GM12878 (cell line): Measurements from ENCODE around the gene FGF23. TPM values are rescaled to one million over a fixed set of nuclear protein-coding genes. Genes with fewer than 3 reads are reported as not detected.

Source experiments
- BCL11A ChIP-seq: IDR thresholded peaks from 2 replicates; pipeline ENCODE4 v1.6.1; 2011; ENCODE audit warnings: low read depth, low read length
- HDAC6 ChIP-seq: fragments of 200-600 bp; sonication (generic); IDR thresholded peaks from one replicate; pipeline ENCODE4 v1.8.0; 2017; ENCODE audit warnings: antibody characterized with exemption; ENCODE audit not compliant: unreplicated experiment
- JUNB ChIP-seq: IDR thresholded peaks from 2 replicates; pipeline ENCODE4 v1.6.1; 2016; ENCODE audit warnings: antibody characterized with exemption, mild to moderate bottlenecking
- NFIC ChIP-seq: IDR thresholded peaks from 2 replicates; pipeline ENCODE4 v1.6.1; 2012; ENCODE audit warnings: low read depth, mild to moderate bottlenecking, inconsistent platforms, low read length, moderate library complexity
- NRF1 ChIP-seq: conservative IDR thresholded peaks from 2 replicates; pipeline ENCODE4 v1.6.1; 2011; ENCODE audit warnings: mild to moderate bottlenecking, low read depth, low read length, improper control_type of control experiment
- PAX8 ChIP-seq: fragments of 450-650 bp; IDR thresholded peaks from 2 replicates; pipeline ENCODE4 v1.6.1; 2017; ENCODE audit warnings: mild to moderate bottlenecking, moderate library complexity
- SIX5 ChIP-seq: IDR thresholded peaks from 2 replicates; pipeline ENCODE4 v1.6.1; 2011; ENCODE audit warnings: mild to moderate bottlenecking, low read depth, low read length, moderate library complexity; ENCODE audit not compliant: severe bottlenecking
- SMAD1 ChIP-seq: fragments of 450-650 bp; IDR thresholded peaks from 2 replicates; pipeline ENCODE4 v1.6.1; 2018; ENCODE audit warnings: mild to moderate bottlenecking, low read depth; ENCODE audit not compliant: partially characterized antibody
- TAF1 ChIP-seq: IDR thresholded peaks from 2 replicates; pipeline ENCODE4 v1.6.1; 2011; ENCODE audit warnings: mild to moderate bottlenecking, low read depth, low read length, borderline replicate concordance
- ZSCAN29 ChIP-seq: fragments of 450-650 bp; IDR thresholded peaks from 2 replicates; pipeline ENCODE4 v1.6.1; 2017; ENCODE audit warnings: mild to moderate bottlenecking, moderate library complexity
- ZZZ3 ChIP-seq: IDR thresholded peaks from 2 replicates; pipeline ENCODE4 v1.6.1; 2011; ENCODE audit warnings: low read depth; ENCODE audit not compliant: control insufficient read depth, insufficient read length
- polyA plus RNA-seq, 11 experiments: library from polyadenylated mRNA; depleted of rRNA in 4 of 11; unstranded in 6 of 11; stranded (reverse) in 5 of 11; fragments of >200 nt; fragmentation: Nextera tagmentation in 4 of 11; fragmentation: Illumina TruSeq in 1 of 11; extraction: Ambion mirVana in 4 of 11; extraction: Trizol in 1 of 11; gene quantifications; 1 replicate in 1 of 11; 2 replicates in 10 of 11; pipeline versions ENCODE4 v1.2.1 to v1.2.3, GENCODE V29; 2011 to 2016; ENCODE audit warnings: inconsistent platforms in 2 of 11, missing spikeins in 2 of 11, low read depth in 1 of 11
- total RNA-seq, 4 experiments: library from RNA; depleted of rRNA in 3 of 4; stranded (reverse); fragments of >200 nt in 3 of 4; fragmentation: Illumina TruSeq in 1 of 4; extraction: Trizol in 1 of 4; gene quantifications; 2 replicates each; pipeline versions ENCODE4 v1.2.1 to v1.2.3, GENCODE V29; 2013 to 2021
- TF ChIP-seq, protein P1 (sequence below): IDR thresholded peaks from 2 replicates; pipeline ENCODE4 v1.6.1; 2012; ENCODE audit warnings: improper control_type of control experiment, low read depth, low read length; ENCODE audit not compliant: insufficient replicate concordance
- TF ChIP-seq, protein P2 (sequence below): fragments of 450-650 bp; IDR thresholded peaks from 2 replicates; pipeline ENCODE4 v1.6.1; 2017; ENCODE audit warnings: mild to moderate bottlenecking, moderate library complexity
- TF ChIP-seq, protein P3 (sequence below): fragments of 450-650 bp; IDR thresholded peaks from 2 replicates; pipeline ENCODE4 v1.6.1; 2014; ENCODE audit warnings: mild to moderate bottlenecking

The FGF23 gene
- total and polyA plus RNA-seq, 10 of the 15 experiments (the other 5 are each of a cell fraction or from before 2014, with no cell fraction given) = not detected

DNA sequence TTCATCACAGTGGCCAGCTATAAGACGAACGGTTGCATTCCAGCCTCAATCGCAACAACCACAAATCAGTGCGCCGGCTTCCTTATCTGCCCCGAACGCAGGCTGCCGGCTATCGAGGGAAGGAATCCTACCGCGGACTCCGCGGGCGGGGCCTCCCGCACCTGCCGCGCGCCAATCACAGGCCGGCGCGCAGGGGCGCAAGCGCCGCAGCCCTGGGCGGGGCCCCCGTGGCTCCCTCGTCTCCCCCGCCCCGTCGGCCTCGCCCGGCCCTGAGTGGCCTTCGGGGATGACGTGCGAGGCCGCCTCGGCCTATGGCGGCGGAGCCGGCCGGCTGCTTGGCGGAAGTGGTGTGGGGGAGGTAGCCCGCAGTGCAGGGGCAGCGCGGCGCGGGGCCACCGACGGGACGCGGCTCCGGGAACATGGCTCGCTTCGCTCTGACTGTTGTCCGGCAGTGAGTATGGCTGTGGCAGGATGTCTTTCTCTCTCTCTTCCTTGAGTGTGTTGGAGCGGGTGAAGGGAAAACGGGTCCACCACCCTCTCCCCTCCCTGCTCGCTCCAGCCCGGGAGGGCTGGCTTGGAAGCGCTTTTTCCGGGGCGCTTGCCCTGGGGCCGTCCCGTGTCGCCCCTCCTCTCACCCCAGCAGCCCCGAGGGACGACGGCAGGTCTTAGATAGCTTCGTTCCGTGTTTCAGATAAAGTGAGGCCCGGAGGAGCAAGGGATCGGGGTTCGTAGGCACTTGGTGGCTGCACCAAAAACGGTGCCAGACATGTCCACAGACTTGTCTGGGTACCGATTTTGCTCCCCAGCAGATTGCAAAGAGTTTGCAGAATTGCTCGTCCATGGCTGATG lies 58.4 kb downstream of the FGF23 start, which contains the start of gene TIGAR (continued):
- TF ChIP-seq, protein P1, sequence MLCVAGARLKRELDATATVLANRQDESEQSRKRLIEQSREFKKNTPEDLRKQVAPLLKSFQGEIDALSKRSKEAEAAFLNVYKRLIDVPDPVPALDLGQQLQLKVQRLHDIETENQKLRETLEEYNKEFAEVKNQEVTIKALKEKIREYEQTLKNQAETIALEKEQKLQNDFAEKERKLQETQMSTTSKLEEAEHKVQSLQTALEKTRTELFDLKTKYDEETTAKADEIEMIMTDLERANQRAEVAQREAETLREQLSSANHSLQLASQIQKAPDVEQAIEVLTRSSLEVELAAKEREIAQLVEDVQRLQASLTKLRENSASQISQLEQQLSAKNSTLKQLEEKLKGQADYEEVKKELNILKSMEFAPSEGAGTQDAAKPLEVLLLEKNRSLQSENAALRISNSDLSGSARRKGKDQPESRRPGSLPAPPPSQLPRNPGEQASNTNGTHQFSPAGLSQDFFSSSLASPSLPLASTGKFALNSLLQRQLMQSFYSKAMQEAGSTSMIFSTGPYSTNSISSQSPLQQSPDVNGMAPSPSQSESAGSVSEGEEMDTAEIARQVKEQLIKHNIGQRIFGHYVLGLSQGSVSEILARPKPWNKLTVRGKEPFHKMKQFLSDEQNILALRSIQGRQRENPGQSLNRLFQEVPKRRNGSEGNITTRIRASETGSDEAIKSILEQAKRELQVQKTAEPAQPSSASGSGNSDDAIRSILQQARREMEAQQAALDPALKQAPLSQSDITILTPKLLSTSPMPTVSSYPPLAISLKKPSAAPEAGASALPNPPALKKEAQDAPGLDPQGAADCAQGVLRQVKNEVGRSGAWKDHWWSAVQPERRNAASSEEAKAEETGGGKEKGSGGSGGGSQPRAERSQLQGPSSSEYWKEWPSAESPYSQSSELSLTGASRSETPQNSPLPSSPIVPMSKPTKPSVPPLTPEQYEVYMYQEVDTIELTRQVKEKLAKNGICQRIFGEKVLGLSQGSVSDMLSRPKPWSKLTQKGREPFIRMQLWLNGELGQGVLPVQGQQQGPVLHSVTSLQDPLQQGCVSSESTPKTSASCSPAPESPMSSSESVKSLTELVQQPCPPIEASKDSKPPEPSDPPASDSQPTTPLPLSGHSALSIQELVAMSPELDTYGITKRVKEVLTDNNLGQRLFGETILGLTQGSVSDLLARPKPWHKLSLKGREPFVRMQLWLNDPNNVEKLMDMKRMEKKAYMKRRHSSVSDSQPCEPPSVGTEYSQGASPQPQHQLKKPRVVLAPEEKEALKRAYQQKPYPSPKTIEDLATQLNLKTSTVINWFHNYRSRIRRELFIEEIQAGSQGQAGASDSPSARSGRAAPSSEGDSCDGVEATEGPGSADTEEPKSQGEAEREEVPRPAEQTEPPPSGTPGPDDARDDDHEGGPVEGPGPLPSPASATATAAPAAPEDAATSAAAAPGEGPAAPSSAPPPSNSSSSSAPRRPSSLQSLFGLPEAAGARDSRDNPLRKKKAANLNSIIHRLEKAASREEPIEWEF = no peak
- TF ChIP-seq BCL11A (no peak), ZZZ3 (no peak), NFIC (no peak), HDAC6 (no peak), SMAD1 (no peak), ZSCAN29 (no peak), TAF1 (peak; percentile 91), JUNB (no peak), NRF1 (peak; percentile 69), SIX5 (no peak), PAX8 (no peak)
- TF ChIP-seq, protein P2, sequence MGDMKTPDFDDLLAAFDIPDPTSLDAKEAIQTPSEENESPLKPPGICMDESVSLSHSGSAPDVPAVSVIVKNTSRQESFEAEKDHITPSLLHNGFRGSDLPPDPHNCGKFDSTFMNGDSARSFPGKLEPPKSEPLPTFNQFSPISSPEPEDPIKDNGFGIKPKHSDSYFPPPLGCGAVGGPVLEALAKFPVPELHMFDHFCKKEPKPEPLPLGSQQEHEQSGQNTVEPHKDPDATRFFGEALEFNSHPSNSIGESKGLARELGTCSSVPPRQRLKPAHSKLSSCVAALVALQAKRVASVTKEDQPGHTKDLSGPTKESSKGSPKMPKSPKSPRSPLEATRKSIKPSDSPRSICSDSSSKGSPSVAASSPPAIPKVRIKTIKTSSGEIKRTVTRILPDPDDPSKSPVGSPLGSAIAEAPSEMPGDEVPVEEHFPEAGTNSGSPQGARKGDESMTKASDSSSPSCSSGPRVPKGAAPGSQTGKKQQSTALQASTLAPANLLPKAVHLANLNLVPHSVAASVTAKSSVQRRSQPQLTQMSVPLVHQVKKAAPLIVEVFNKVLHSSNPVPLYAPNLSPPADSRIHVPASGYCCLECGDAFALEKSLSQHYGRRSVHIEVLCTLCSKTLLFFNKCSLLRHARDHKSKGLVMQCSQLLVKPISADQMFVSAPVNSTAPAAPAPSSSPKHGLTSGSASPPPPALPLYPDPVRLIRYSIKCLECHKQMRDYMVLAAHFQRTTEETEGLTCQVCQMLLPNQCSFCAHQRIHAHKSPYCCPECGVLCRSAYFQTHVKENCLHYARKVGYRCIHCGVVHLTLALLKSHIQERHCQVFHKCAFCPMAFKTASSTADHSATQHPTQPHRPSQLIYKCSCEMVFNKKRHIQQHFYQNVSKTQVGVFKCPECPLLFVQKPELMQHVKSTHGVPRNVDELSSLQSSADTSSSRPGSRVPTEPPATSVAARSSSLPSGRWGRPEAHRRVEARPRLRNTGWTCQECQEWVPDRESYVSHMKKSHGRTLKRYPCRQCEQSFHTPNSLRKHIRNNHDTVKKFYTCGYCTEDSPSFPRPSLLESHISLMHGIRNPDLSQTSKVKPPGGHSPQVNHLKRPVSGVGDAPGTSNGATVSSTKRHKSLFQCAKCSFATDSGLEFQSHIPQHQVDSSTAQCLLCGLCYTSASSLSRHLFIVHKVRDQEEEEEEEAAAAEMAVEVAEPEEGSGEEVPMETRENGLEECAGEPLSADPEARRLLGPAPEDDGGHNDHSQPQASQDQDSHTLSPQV = no peak
- TF ChIP-seq, protein P3, sequence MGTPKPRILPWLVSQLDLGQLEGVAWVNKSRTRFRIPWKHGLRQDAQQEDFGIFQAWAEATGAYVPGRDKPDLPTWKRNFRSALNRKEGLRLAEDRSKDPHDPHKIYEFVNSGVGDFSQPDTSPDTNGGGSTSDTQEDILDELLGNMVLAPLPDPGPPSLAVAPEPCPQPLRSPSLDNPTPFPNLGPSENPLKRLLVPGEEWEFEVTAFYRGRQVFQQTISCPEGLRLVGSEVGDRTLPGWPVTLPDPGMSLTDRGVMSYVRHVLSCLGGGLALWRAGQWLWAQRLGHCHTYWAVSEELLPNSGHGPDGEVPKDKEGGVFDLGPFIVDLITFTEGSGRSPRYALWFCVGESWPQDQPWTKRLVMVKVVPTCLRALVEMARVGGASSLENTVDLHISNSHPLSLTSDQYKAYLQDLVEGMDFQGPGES = peak; percentile 66
